Type B pancreatic cell (in vitro differentiated cells): ENCODE data around the gene MBD5. TPM values are rescaled to one million over a fixed set of nuclear protein-coding genes. Genes with fewer than 3 reads are reported as not detected.

ENCODE experiments used
- DNase-seq: peaks from one replicate; pipeline ENCODE4 v3.0.0; 2021; ENCODE audit warnings: mixed read lengths; ENCODE audit not compliant: unreplicated experiment; ENCODE audit errors: extremely low spot score
- H3K27ac Mint-ChIP-seq: 2 replicates; pipeline ENCODE4 v1.8.0; 2021; ENCODE audit warnings: mild to moderate bottlenecking, mixed read lengths
- H3K27me3 Mint-ChIP-seq: 2 replicates; pipeline ENCODE4 v1.8.0; 2021; ENCODE audit warnings: mixed read lengths
- H3K36me3 Mint-ChIP-seq: 2 replicates; pipeline ENCODE4 v1.8.0; 2021; ENCODE audit warnings: mixed read lengths
- H3K4me1 Mint-ChIP-seq: one replicate; pipeline ENCODE4 v1.8.0; 2021; ENCODE audit warnings: mixed read lengths; ENCODE audit not compliant: unreplicated experiment
- H3K4me3 Mint-ChIP-seq: 2 replicates; pipeline ENCODE4 v1.8.0; 2021; ENCODE audit warnings: mild to moderate bottlenecking, mixed read lengths
- H3K9me3 Mint-ChIP-seq: 2 replicates; pipeline ENCODE4 v1.8.0; 2021; ENCODE audit warnings: mixed read lengths
- total RNA-seq: library from RNA; stranded (reverse); gene quantifications from 2 replicates; pipeline ENCODE4 v1.2.1, GENCODE V29; 2021; ENCODE audit warnings: low replicate concordance
- TF ChIP-seq, protein P1 (sequence below): fragments of 200-600 bp; sonication (generic); conservative IDR thresholded peaks from 2 replicates; pipeline ENCODE4 v1.5.0; 2021; ENCODE audit warnings: antibody characterized with exemption, mild to moderate bottlenecking

MBD5 gene
- total RNA-seq, 1 donor from 2014 or later: 54.7 TPM

DNA sequence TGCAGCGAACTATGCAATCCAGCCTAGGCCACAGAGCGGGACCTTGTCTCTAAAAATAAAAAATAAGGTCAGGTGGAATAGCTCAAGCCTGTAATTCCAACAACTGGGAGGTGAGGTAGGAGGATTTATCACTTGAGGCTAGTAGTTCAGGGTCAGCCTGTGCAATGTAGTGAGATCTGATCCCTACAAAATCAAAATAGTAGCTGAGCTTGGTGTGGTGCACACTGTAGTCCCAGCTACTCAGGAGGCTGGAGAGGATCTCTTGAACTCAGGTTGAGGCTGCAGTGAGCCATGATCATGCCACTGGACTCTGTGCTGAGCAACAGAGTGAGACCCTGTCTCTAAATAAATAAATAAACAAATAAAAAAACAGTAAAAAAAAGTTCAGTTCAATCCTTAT is 5.7 kb downstream of the MBD5 start:
- Mint-ChIP-seq H3K4me1 (peaks cover 10% of the 10 kb centered on the region), H3K9me3 (no peaks in the 10 kb centered on the region), H3K4me3 (no peak overlapping the region), H3K27me3 (no peaks in the 10 kb centered on the region), H3K36me3 (no peaks in the 10 kb centered on the region), H3K27ac (no peak overlapping the region)
- TF ChIP-seq, protein P1, sequence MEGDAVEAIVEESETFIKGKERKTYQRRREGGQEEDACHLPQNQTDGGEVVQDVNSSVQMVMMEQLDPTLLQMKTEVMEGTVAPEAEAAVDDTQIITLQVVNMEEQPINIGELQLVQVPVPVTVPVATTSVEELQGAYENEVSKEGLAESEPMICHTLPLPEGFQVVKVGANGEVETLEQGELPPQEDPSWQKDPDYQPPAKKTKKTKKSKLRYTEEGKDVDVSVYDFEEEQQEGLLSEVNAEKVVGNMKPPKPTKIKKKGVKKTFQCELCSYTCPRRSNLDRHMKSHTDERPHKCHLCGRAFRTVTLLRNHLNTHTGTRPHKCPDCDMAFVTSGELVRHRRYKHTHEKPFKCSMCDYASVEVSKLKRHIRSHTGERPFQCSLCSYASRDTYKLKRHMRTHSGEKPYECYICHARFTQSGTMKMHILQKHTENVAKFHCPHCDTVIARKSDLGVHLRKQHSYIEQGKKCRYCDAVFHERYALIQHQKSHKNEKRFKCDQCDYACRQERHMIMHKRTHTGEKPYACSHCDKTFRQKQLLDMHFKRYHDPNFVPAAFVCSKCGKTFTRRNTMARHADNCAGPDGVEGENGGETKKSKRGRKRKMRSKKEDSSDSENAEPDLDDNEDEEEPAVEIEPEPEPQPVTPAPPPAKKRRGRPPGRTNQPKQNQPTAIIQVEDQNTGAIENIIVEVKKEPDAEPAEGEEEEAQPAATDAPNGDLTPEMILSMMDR: no peak
- DNase-seq: no peak

DNA sequence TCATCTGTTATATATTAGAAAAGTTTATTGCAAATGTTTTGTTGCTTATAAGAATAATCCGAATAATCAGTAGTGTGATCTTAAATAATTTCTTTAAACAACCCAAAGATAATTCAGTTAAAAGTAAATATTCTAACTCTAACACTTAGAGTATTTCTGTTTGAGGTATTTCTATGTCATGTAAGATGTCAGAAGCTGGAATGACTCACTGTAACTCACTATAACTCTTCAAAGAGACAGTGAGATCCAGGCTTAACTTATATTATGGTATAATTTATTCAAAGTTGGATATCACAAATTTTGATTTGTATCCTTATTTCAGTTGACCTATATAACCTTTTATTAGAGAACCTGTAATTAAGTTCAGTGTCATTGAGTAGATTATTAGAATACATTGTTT is 6.9 kb downstream of the MBD5 start:
- TF ChIP-seq, protein P1: no peak
- peaks cover 14% of the 10 kb centered on the region for H3K4me1 Mint-ChIP-seq
- no peak overlapping the region for H3K27ac Mint-ChIP-seq
- no peaks in the 10 kb centered on the region for H3K9me3 Mint-ChIP-seq
- no peak overlapping the region for H3K4me3 Mint-ChIP-seq
- DNase-seq: no peak
- H3K27me3 Mint-ChIP-seq: no peaks in the 10 kb centered on the region
- peaks cover 2% of the 10 kb centered on the region for H3K36me3 Mint-ChIP-seq

DNA sequence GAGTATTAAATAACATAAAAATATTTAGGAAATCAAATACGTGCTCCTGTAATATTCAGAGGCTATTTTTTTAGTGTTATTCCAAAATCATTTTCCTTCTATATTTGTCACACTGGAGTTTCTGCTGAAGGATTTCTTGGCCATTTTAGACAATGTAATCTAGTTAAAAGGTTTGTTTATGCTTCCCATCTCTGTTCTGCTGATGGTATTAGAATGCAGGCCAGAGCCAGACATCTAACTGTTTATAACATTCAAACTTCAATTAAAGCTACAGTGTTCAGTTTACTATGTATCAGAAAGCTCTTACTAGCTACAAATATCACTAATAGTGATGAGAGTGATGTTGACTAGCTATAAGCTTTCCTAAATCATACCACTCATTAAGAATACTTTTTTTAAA is 7.9 kb downstream of the MBD5 start:
- Mint-ChIP-seq H3K36me3 (peaks cover 3% of the 10 kb centered on the region), H3K9me3 (no peaks in the 10 kb centered on the region), H3K27ac (no peak overlapping the region), H3K4me1 (peaks cover 10% of the 10 kb centered on the region), H3K4me3 (no peak overlapping the region), H3K27me3 (no peaks in the 10 kb centered on the region)
- TF ChIP-seq, protein P1: no peak
- DNase-seq: no peak

DNA sequence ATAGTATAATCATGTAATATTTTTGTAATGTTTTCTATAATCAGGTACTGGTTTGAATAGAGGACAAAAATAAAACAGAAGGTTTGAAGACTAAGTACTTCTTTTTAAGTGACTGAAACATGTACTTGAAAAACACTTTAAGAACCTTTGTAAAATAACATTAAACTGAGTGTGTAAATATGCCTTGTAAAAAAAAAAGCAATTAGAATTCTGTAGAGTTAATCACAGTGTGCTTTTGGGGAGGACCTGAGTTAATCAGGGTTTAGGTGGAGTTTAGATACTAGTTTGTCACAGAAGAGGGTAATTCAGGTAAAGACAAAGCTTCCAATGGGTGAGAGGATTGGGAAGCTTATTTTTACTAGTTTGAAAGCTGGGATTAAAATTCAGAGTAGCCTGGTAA is 10.3 kb downstream of the MBD5 start:
- Mint-ChIP-seq H3K4me3 (no peak overlapping the region), H3K36me3 (peaks cover 3% of the 10 kb centered on the region), H3K4me1 (peaks cover 5% of the 10 kb centered on the region), H3K9me3 (no peaks in the 10 kb centered on the region), H3K27me3 (no peaks in the 10 kb centered on the region), H3K27ac (no peak overlapping the region)
- TF ChIP-seq, protein P1: no peak
- DNase-seq: no peak

DNA sequence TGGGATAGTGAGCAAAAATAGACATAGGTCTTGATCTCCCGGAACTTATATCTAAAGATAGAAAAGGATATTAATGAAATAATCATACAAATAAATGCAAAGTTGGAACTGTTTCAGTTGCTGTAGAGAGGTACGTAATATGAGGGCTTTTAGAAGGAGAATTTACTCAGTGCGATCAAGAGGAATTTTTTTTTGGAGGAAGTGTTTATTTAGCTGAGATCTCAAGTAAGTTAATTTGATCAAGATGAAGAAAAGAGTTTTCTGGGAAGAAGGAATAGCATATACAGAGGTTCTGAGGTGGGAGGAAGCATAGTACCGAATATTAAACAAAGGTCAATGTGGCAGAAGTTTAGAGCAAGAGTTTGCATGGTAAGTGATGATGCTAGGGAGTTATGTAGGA is 11.3 kb downstream of the MBD5 start:
- Mint-ChIP-seq H3K27ac (no peak overlapping the region), H3K9me3 (no peaks in the 10 kb centered on the region), H3K4me3 (no peak overlapping the region), H3K4me1 (peaks cover 5% of the 10 kb centered on the region), H3K27me3 (no peaks in the 10 kb centered on the region), H3K36me3 (peaks cover 3% of the 10 kb centered on the region)
- TF ChIP-seq, protein P1: no peak
- DNase-seq: no peak

DNA sequence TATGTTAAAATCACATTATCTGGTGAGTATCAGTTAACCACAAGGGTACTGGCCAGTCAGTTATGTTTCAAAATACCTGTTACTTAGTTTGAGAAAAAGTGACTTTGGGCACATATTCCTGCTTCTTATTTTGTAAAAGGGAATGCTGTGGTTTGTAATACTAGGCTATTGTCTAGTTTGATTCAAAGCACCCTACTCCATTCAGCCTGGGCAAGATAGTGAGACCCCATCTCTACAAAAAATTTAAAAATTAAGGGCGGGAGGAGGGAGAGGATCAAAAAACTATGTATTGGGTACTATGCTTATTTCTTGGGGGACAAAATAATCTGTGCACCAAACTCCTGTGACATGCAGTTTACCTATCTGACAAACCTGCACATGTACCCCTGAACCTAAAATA is 18.9 kb downstream of the MBD5 start:
- Mint-ChIP-seq H3K4me1 (no peaks in the 10 kb centered on the region), H3K9me3 (no peaks in the 10 kb centered on the region), H3K4me3 (no peak overlapping the region), H3K27me3 (no peaks in the 10 kb centered on the region), H3K27ac (no peak overlapping the region), H3K36me3 (peaks cover 5% of the 10 kb centered on the region)
- TF ChIP-seq, protein P1: no peak
- DNase-seq: no peak
